Colonic mucosa (tissue), 4 donors: ENCODE data around the gene SMIM36. TPM values are rescaled to one million over a fixed set of nuclear protein-coding genes. Genes with fewer than 3 reads are reported as not detected.

Source experiments
- DNase-seq: peaks from one replicate; pipeline ENCODE4 v3.0.0-alpha.2; 2020
- H3K27ac ChIP-seq: fragments of 200-600 bp; one replicate; pipeline ENCODE4 v1.8.0; 2021
- H3K27me3 ChIP-seq: fragments of 200-600 bp; one replicate; pipeline ENCODE4 v1.8.0; 2021
- H3K36me3 ChIP-seq: fragments of 200-600 bp; one replicate; pipeline ENCODE4 v1.8.0; 2021
- H3K4me1 ChIP-seq: fragments of 200-600 bp; one replicate; pipeline ENCODE4 v1.8.0; 2021; ENCODE audit warnings: mild to moderate bottlenecking
- H3K4me3 ChIP-seq: fragments of 200-600 bp; one replicate; pipeline ENCODE4 v1.8.0; 2021
- H3K9ac ChIP-seq, 2 donors: one replicate each; pipeline ENCODE4 v1.7.0; 2013; ENCODE audit warnings: control low read depth in 2 of 2, low read depth in 2 of 2, low read length in 2 of 2
- H3K9me3 ChIP-seq: fragments of 200-600 bp; one replicate; pipeline ENCODE4 v1.8.0; 2021
- CTCF ChIP-seq: fragments of 200-600 bp; IDR thresholded peaks from one replicate; pipeline ENCODE4 v1.8.0; 2022; ENCODE audit warnings: antibody characterized with exemption, mild to moderate bottlenecking
- intact Hi-C: fragments of 100-400 bp; cut with DNase I; formaldehyde crosslinking; loops from one replicate; pipeline ENCODE4 v1.14.1; 2022
- total RNA-seq, 2 donors: library from RNA; stranded (reverse); fragmentation: NEBNext Ultra II Directional in 1 of 2; extraction: Animal tissue kit (Norgen Biotek cat#: 25700) in 1 of 2; gene quantifications; one replicate each; pipeline ENCODE4 v1.2.1, GENCODE V29; 2021
- donor health status: healthy.
- donor health status: DM: no; HTN: no; CAD: no.
- donor health status: DM: no; HTN: no; CAD: no.

The SMIM36 gene
- total RNA-seq, 2 donors from 2014 or later: not detected

GRCh38 chr17:55417411-55418268, 93.6 kb downstream of the SMIM36 start:
- no peak for TF ChIP-seq CTCF
- H3K4me1 ChIP-seq: peaks cover 3% of the 10 kb centered on the region
- H3K4me3 ChIP-seq: no peak overlapping the region
- no peak for DNase-seq
- intact Hi-C loops: no loop called here
- H3K27ac ChIP-seq: no peak overlapping the region
- H3K36me3 ChIP-seq: no peaks in the 10 kb centered on the region
- no peaks in the 10 kb centered on the region for H3K9me3 ChIP-seq
- H3K27me3 ChIP-seq: no peaks in the 10 kb centered on the region
- H3K9ac ChIP-seq: no peak overlapping the region

GRCh38 chr17:55416470-55417052, 94.7 kb downstream of the SMIM36 start:
- no peak for TF ChIP-seq CTCF
- Histone ChIP-seq H3K27me3 (no peaks in the 10 kb centered on the region), H3K4me1 (peaks cover 3% of the 10 kb centered on the region), H3K27ac (no peak overlapping the region), H3K36me3 (peaks cover under 1% of the 10 kb centered on the region), H3K9ac (no peak overlapping the region), H3K9me3 (no peaks in the 10 kb centered on the region), H3K4me3 (no peak overlapping the region)
- intact Hi-C loops: no loop called here
- no peak for DNase-seq

- H3K27me3 ChIP-seq: no peaks in the 10 kb centered on the region
- H3K9ac ChIP-seq: no peak overlapping the region
- H3K27ac ChIP-seq: no peak overlapping the region
- TF ChIP-seq CTCF: no peak
- no peak for DNase-seq
- peaks cover 4% of the 10 kb centered on the region for H3K36me3 ChIP-seq
- no peak overlapping the region for H3K4me3 ChIP-seq
- intact Hi-C loops: no loop called here
- H3K9me3 ChIP-seq: no peaks in the 10 kb centered on the region
- peaks cover 3% of the 10 kb centered on the region for H3K4me1 ChIP-seq
Measured at GRCh38 chr17:55416000-55416399, 95.3 kb downstream of the SMIM36 start.

GRCh38 chr17:55414983-55415382, 96.3 kb downstream of the SMIM36 start:
- intact Hi-C loops: no loop called here
- H3K9ac ChIP-seq: no peak overlapping the region
- H3K27ac ChIP-seq: no peak overlapping the region

More at GRCh38 chr17:55414983-55415382, 96.3 kb downstream of the SMIM36 start:
- Histone ChIP-seq H3K27me3 (no peaks in the 10 kb centered on the region), H3K36me3 (peaks cover 12% of the 10 kb centered on the region), H3K9me3 (no peaks in the 10 kb centered on the region), H3K4me1 (peaks cover 3% of the 10 kb centered on the region), H3K4me3 (no peak overlapping the region)
- no peak for TF ChIP-seq CTCF
- no peak for DNase-seq
